GM21515 (cell line): ENCODE measurements around the gene CEND1.

Experiments
- ATAC-seq: cut with Tn5 transposase; IDR thresholded peaks from one replicate; pipeline ENCODE4 v1.9.1; 2021; ENCODE audit not compliant: unreplicated experiment

CEND1 gene

DNA sequence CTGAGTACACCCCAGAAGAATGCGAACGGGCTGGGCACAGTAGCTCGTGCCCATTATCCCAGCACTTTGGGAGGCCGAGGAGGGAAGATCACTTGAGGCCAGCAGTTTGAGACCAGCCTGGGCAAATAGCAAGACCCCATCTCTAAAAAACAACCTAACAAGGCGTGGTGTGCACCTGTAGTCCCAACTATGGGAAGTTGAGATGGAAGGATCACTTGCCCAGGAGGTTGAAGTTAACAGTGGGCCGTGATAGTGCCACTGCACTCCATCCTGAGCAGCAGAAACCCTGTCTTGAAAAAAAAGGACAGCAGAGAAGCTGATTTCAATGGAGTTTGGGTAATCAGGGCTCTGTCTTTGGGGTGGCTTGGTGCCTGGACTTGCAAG is 23.2 kb upstream of the CEND1 start:
- ATAC-seq, result no peak

DNA sequence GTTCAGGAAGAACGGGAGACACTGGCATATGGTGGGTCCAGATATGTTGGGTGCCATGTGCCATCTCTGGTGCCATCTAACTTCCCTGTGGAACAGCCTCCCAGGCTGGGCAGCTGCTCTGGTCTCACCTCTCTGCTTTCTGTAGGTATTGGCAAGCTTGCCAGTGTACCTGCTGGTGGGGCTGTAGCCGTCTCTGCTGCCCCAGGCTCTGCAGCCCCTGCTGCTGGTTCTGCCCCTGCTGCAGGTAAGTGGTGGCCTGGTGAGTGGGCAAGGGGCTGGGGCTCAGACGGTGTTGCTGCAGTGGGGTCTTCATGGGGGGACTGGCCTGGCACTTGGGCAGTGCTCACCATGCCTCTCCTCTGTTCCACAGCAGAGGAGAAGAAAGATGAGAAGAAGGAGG is 22.5 kb upstream of the CEND1 start:
- no peak for ATAC-seq

DNA sequence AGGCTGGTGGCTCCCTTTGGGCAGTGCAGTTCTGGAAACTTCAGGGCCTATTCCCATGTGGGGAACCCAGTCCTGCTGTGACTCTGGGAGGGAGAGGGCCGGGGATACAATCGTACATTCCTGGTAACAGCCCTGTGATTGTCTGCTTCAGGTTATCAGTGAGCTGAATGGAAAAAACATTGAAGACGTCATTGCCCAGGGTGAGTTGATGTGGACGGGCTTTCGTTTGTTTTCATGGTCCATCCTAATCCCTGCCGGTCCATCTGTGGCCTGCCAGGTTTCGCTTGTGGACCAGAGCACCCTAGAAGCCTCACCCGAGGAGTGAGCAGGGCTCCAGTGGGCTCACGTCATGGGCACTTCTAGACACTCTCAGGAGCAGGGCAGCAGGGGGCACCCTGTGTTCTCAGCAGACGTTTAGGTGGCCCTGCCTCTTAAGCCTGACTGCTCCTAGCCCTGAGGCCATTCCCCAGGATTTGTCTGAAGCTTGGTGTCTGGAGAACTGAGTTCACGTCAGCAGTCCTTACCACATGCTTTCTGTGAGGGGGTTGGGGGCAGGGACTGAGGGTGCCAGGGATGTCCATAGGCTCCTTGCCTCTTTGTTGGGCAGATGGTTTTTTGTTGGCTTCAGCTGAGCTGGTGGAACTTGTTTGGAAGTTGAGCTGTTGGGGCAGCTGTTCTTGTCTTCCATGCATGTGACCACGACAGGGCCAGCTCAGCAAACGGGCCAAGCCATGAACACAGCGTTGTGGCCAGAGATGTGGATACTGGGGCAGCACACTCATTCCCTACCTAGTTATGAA is 21.8 kb upstream of the CEND1 start:
- ATAC-seq, result no peak

DNA sequence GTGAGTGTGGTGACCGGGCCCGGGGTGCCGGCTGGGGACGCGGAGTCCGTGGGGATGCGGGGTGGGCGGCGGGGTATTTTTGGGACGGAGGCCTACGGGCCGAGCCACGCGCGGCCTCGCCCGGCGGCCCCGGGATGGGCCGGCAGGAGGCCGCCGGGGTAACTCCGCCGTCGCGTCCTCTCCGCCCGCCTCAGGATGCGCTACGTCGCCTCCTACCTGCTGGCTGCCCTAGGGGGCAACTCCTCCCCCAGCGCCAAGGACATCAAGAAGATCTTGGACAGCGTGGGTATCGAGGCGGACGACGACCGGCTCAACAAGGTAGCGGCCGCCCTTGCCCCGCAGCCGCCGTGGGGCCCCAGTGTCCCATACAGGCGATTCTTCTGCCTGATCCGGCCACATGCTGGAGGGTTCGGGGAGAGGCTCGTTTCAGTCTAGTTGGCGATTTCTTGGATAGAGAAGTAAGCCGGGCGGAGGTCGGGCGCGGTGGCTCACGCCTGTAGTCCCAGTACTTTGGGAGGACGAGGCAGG is 20.2 kb upstream of the CEND1 start:
- ATAC-seq, result no peak

DNA sequence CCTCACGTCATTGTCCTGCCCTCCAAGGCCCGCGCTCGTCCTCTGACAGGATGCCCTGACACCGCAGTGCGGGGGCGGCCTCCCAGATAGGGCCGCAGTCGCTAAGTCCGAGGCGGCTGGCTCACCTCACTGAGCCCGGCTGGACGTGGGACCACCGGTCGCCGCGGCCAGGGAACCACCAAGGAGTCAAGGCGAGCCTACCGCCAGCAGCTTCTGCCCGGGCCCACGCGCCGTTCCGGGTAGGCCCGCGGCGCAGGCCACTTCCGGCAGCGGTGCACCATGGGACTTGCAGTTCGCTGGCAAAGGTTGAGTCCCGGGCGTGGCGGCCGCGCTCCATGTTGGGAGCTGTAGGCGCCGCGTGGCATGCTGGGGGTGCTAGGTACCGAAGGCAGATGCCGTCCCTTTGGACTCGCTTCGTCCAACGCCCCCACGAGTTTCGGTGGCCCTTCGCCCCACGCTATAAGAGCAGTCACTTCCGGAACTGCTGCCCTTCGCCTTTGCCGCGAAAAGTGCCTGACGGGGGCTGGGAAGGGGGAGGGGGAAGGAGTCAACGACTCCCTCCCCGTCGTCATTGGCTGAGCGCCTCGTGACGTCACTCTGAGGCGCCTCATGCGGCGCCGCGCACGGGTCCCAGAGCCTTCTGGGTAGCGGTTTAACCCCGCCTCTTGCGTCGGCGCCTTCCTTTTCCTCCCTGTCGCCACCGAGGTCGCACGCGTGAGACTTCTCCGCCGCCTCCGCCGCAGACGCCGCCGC is 19.6 kb upstream of the CEND1 start, which contains the start of gene RPLP2:
Gene RPLP2 (plus strand): TSS at position 681 of the 753 bp plus-strand sequence. CDS start 268 bp downstream, outside the sequence.
- peak; percentile 68 for ATAC-seq

DNA sequence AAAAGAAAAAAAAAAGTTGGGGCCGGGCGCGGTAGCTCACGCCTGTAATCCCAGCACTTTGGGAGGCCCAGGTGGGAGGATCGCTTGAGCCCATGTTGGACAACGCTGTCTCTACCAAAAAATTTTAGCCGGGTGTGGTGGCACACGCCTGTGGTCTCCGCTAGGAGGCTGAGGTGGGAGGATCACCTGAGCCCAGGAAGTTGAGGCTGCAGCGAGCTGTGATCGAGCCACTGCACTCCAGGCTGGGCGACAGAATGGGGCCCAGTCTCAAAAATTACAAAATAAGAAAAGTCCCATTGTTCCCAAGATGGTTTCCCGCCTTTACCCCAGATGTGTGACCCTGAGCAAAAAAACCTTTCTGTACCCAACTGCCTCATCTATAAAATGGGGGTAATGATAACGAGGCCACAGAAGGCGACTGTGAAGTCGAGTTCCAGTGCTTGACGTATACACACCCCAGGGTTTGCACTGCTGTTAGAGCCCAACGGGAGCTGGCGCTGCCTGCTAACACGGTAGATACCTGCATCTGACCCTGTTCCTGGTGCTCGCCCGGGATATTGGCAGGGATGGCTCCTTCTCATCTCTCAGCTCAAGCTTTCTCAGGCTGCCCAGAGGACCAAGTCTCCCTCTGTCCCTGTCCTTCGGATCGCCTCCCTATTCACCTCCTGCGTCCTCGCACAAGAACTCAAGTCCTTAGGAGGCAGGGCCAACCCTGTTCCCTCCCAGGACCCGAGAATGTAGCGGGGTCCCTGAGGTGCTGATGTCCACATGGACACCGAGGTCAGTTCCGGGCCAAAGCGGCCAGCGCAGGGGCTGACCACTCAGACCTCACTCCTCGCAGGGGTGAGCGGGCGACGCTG is 18.8 kb upstream of the CEND1 start:
- peak; percentile 0 for ATAC-seq

DNA sequence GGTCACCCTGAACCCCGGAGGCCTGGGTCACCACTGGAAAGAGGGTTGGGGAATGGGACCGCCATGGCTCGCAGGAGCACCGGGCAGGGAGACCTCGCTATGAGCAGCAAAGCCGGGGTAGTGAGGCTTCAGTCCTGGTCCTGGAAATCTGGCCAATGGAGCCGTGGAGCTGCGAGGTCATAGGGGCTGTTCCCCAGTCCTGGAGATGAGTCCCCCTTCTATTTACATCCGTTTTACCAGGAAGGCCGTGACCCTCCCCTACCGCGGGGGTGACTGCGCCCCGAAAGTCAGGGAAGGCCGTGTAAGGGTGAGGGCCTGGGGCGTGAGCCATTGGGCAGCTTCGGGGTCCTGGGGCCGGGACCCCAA is 14.7 kb upstream of the CEND1 start:
- ATAC-seq, result no peak

DNA sequence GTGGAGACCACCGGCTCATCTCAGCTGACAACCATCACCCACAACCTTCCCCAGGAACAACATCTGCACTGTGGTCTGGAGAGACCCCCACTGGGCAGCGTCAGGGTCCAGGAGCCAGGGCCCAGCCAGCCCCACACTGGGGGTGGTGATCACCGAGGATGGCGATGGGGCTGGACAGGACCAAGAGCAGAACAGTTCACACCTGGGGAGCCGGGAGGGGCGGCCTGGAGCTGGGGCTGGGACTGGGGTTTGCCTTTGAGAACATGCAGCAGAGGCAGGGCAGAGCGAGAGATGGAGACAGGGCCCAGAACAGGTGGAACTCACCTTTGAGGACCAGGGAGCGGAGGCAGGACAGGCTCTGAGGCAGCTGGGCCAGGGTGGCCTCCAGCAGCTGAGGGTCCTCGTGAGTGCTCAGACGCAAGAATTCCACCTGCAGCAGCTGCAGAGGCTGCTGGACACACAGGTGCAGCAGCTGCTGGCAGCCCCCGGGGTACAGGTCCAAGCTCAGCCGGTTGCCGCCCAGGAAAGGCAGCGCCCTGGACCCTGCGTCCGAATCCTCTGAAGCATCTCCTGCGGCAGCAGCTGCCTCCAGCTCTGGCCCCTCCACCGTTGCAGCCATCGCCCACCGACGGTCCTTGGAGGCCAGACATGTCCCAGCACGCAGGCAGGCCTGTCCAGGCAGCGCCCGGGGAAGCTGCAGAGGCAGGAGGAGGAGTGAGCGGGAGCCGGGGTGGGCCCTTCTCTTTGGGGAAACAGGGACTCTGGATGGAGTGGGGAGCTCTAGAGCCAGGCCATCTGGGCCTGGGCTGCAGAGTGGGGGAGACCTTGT is 14.1 kb upstream of the CEND1 start:
- no peak for ATAC-seq

DNA sequence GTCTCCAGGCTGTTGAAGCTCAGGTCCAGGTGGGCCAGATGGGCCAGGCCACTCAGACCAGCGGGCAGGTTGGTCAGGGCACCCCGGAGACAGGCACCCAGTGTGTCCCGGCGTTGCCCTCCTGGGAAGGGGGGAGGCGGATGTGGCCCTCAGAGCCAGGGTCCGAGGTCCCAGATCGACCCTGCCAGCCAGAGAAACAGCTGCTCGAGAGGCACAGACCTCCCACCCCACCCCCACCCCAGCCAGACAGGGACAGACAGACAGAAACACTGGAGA is 13.5 kb upstream of the CEND1 start:
- no peak for ATAC-seq

DNA sequence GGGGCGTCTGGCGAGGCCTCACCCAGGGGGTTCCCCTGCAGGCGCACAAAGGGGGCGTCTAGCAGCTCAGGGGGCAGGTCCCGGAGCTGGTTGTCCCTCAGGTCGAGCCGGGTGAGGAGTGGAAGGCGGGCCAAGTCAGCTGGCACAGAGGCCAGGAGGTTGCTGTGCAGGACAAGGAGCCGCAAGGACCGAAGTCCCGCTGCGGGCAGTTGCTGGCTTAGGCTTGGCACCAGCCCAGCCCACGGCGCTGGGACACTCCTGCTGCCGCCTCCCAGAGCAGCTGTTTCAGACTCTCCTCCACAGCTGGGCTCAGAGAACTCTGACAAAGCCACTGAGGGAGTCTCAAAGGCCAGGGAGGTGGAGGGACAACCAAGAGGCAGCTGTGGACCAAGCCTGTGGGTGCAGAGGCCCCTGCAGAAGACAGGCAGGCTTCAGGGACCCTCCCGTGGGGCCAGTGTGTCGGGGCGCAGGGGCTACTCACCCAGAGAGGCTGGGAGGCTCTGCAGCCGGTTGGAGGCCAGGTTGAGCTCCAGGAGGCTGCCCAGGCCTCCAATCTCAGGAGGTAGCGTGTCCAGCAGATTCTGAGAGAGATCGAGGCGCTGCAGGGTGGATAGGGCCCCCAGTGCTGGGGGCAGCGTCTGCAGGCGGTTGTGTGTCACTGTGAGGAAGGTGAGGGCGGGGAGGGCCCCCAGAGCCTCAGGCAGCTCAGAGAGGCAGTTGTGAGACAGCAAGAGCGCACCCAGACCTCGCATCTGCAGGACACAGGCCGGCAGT is 13.0 kb upstream of the CEND1 start:
- ATAC-seq, result no peak

DNA sequence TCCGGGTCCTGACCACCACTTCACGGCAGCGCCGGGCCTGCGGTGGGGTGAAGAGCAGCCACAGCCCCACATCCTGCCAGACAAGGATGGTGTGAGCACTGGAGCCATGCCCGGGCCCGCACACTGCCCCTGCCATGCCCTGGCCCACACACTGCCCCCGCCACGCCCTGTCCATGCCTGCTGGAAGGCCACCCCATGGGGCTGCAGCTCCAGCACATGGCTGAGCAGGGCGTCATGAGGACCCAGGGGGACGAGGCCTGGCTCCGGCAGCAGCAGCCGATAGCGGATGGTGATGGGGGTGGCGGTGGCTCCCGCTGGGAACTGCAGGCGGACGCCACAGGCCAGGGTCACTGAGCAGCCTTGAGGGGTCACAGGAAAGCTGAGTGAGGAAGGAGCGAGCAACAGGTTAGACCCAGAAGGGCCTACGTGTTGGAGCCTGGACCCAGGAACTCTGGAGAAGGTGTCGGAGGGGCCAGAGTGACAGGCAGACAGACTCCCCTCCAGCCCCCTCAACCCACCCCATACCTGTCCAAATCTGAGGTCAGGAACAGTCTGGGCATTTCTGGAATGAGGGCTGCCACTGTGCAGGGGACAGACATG is 12.2 kb upstream of the CEND1 start:
- no peak for ATAC-seq

DNA sequence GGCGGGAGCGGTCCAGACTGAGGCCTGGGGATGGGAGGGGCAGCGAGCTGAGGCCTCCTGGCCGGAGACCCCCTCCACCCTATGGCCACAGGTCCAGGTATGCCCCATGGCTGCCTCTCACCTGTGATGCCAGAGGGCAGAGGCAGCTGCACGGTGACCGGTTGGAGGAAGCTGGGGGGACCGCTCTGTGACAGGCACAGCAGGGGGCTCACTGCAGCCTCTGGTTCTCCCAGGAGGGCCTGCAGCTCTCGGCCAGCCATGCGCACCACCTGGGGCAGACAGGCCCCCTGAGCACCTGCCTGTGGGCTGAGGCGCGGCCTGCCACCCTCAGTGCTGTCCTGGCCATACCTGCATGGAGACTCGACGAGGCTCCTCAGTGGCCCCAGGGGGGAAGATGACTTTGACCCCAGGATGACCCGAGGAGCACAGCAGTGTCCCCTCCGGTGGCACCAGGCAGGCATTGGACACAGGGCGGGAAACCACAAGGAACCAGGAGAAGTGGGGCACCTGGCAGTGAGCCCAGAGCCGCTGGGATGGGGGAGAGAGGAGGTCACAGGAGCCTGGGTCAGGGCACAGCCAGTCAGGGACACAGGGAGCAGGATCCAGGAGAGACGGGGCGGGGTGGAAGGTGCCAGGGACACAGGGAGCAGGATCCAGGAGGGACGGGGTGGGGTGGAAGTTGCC is 11.3 kb upstream of the CEND1 start:
- no peak for ATAC-seq

DNA sequence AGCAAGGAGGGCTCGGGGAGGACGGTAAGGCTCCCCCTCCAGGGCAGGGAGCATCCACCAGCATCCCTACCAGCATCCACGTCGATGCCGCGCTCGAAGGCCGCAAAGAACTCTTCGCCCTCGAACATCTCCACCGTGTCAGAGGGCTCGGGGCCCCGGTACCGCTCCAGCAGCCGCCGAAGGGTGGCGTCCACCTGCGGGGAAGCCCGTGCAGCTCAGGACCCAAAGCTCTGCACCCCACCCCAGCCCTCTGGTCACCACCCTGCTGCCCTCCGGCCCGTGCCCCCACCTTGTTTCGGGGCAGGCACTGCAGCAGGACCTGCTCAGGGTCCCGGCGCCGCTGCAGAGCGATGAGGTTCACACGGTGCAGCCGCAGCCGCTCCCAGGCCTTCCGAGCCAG is 10.6 kb upstream of the CEND1 start:
- no peak for ATAC-seq

DNA sequence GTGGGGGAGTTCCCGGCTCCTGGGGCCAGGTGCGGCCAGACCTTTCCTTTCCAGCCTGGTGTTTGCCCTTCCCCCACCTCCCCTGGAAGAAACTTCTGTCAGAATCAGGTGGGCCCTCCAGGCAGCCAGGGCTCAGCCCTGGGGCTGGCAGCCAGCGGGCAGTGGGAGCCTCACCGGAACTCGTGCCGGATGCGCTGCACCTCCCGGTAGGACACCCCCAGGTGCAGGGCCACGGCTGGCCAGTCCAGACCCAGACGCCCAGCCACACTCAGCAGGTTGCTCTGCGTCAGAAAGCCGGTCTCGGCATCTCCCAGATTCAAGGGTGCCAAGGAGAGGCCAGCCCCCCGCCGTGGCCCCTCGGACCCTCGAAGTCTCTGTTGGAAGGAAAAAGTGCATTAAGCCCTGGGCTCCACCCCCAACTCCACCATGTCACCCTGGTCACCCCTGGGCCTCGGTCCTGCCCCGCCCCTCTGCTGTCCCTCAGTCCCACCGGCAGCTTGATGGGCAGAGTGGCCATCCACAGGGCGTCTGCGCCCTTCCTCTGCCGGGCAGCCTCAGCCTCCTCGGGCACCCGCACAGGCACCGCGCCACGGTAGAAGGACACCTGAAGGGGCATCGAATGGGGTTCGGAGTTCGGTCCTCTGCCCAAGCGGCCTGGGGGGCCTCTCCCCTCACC is 9.9 kb upstream of the CEND1 start:
- no peak for ATAC-seq

DNA sequence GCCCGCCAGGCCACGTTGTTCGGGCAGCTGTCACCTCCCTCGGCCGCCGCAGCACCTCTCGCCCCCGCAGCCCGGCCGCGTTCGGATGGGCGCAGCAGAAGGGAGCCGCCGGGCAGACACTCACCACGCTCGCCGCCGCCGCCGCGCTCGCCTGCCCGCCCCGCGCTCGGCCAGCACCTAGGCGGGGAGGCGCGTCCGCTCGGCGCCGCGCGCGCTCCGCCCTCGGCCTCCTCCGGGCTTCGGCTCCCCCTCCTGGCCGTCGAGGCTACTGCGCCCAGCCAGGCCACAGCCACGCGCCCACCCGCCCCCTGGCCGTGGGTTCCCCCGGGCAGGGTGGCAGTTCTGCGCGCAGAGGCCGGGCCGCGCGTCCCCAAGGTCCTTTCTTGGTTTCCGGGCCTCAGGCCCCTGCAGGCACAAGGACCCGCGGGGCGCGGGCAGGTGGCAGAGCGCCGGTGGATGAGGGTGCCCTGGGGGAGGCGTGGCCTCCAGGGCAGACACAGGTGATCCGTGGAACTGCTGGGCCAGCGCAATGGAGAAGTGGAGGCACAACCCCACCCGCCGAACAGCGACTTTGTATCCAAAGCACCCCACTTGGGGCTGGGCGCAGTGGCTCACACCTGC is 8.3 kb upstream of the CEND1 start, which contains the start of gene SLC25A22:
Gene SLC25A22 (minus strand): TSS at position 189 of the 621 bp plus-strand sequence. CDS start 3,275 bp downstream, outside the sequence.
- peak; percentile 52 for ATAC-seq

DNA sequence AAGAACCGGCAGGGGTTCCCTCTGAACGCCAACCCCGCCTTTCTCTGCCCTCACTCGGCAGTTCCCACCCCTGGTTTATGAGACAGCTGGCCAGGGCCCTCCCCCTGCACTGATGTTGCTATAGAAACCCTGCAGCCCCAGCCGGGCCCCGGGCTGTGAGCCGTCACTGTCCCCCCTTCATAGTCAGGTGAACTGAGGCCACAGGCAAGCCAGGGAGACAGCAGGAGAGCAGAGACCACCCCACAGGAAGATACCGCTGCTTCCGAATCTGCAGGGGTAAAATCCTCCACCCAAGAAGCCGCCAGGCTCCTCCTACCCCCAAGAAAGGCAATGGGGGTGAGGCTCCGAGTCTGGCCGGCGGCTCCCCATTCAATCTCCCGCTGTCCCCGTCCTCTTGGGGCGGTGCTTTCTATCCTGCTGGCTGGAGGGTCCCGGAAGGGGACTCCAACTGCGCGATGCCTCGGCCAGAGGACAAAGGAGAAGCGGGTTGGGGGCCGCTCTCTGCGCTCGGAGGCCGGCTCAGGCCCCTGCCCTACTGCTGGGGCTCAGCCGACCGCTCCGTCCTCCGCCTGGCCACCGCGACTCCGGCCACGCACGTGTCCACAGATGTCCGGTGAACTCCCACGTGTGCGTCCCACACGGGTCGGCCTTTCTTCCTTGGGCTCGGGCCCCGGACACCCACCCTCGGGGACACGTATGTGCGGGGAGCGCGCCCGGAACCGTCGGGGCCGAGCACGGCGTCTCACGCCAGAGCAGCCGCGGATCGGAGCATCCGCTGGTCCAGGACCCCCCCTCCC is 7.6 kb upstream of the CEND1 start:
- ATAC-seq, result peak; percentile 43
